Ovary (tissue), 3 donors: Measurements from ENCODE around the gene POR.

Experiments
- CTCF ChIP-seq, 3 donors: fragments of 450-650 bp in 2 of 3; fragments of 200-600 bp in 1 of 3; IDR thresholded peaks; one replicate each; pipeline versions ENCODE4 v1.5.1 to v1.8.0; 2016 to 2022; ENCODE audit warnings: antibody characterized with exemption in 3 of 3, mild to moderate bottlenecking in 1 of 3
- POLR2A ChIP-seq: fragments of 450-650 bp; IDR thresholded peaks from one replicate; pipeline ENCODE4 v1.6.1; 2017; ENCODE audit warnings: antibody characterized with exemption, mild to moderate bottlenecking, moderate library complexity
- donor health status: DM: no; HTN: no; CAD: no.

GRCh38 chr7:75906991-75907667 lies 7.8 kb upstream of the POR start:
- no peak for TF ChIP-seq POLR2A
- no peak for TF ChIP-seq CTCF (IDR thresholded peaks at IDR 0.05)
